Renal cortical epithelial cell (primary cell): Measurements from ENCODE around the gene GALNT2. TPM values are rescaled to one million over a fixed set of nuclear protein-coding genes. Genes with fewer than 3 reads are reported as not detected.

ENCODE experiments used
- DNase-seq: peaks from one replicate; pipeline ENCODE4 v3.0.0-alpha.2; 2011; ENCODE audit warnings: low read depth
- total RNA-seq: library from RNA; depleted of rRNA; stranded (reverse); fragments of >200 nt; gene quantifications from 2 replicates; pipeline ENCODE4 v1.2.3, GENCODE V29; 2014

GALNT2 gene
- total RNA-seq, 1 donor from 2014 or later = 119 TPM

GRCh38 chr1:230299191-230300006 is 232.4 kb downstream of the GALNT2 start:
- no peak for DNase-seq

GRCh38 chr1:230300322-230301301 is 233.6 kb downstream of the GALNT2 start:
- DNase-seq = no peak

- no peak for DNase-seq
Observed at GRCh38 chr1:230301322-230301721, 234.3 kb downstream of the GALNT2 start.

- no peak for DNase-seq
Observed at GRCh38 chr1:230301822-230302221, 234.8 kb downstream of the GALNT2 start.

- DNase-seq = no peak
Observed at GRCh38 chr1:230303069-230303468, 236.0 kb downstream of the GALNT2 start.

- DNase-seq = no peak
Observed at GRCh38 chr1:230303822-230304221, 236.8 kb downstream of the GALNT2 start.

GRCh38 chr1:230306169-230306568 is 239.1 kb downstream of the GALNT2 start:
- DNase-seq = no peak

GRCh38 chr1:230307213-230307612 is 240.2 kb downstream of the GALNT2 start:
- DNase-seq = peak; percentile 81

GRCh38 chr1:230308039-230308438 is 241.0 kb downstream of the GALNT2 start:
- peak; percentile 98 for DNase-seq

GRCh38 chr1:230308821-230309220 is 241.8 kb downstream of the GALNT2 start:
- DNase-seq = no peak

- DNase-seq = no peak
Observed at GRCh38 chr1:230309646-230310177, 242.7 kb downstream of the GALNT2 start.

GRCh38 chr1:230310381-230311163 is 243.5 kb downstream of the GALNT2 start:
- DNase-seq = peak; percentile 53

GRCh38 chr1:230312676-230313075 is 245.6 kb downstream of the GALNT2 start:
- no peak for DNase-seq

- no peak for DNase-seq
Observed at GRCh38 chr1:230313453-230314141, 246.6 kb downstream of the GALNT2 start.

- no peak for DNase-seq
Observed at GRCh38 chr1:230314142-230314470, 247.1 kb downstream of the GALNT2 start.

- DNase-seq = no peak
Observed at GRCh38 chr1:230315099-230315498, 248.1 kb downstream of the GALNT2 start.

- DNase-seq = no peak
Observed at GRCh38 chr1:230316864-230317745, 250.1 kb downstream of the GALNT2 start.

GRCh38 chr1:230317823-230318819 is 251.1 kb downstream of the GALNT2 start:
- peak; percentile 17 for DNase-seq
